ENCODE measurements around the gene KRTAP10-11.

GRCh38 chr21:44606495-44606894, 39.7 kb upstream of the KRTAP10-11 start:
- TF ChIP-seq CTCF (conservative IDR thresholded peaks at IDR 0.05; ENCODE audit: low read length) (no peak), EZH2phosphoT487 (IDR thresholded peaks at IDR 0.05; ENCODE audit: borderline replicate concordance, low read depth, low read length) (no peak)
